CD4-positive, alpha-beta memory T cell (primary cell): ENCODE measurements around the gene JMJD4. TPM values are rescaled to one million over a fixed set of nuclear protein-coding genes. Genes with fewer than 3 reads are reported as not detected.

ENCODE experiments used
- CTCF ChIA-PET: fragments of 350-600 bp; sonication (Branson Sonifier 250); formaldehyde crosslinking; loops from one replicate; lab custom pipeline; 2021; ENCODE audit warnings: inconsistent platforms; ENCODE audit not compliant: partially characterized antibody; lab: Charles Lee
- POLR2A ChIA-PET: fragments of 350-600 bp; sonication (Branson Sonifier 250); formaldehyde crosslinking; loops from one replicate; lab custom pipeline; 2021; ENCODE audit not compliant: partially characterized antibody; lab: Charles Lee
- DNase-seq, 5 donors: peaks; one replicate each; pipeline versions ENCODE4 v3.0.0 to v3.0.0-alpha.2; 2020 to 2022; ENCODE audit warnings: mixed read lengths in 1 of 5
- H3K27ac ChIP-seq: one replicate; pipeline ENCODE4 v1.7.0; 2013; ENCODE audit warnings: low read depth, low read length
- H3K27me3 ChIP-seq: 2 replicates; pipeline ENCODE4 v1.7.0; 2013; ENCODE audit warnings: mild to moderate bottlenecking, low read length, moderate library complexity; ENCODE audit not compliant: insufficient read depth
- H3K36me3 ChIP-seq: 2 replicates; pipeline ENCODE4 v1.7.0; 2013; ENCODE audit warnings: mild to moderate bottlenecking, low read length, moderate library complexity; ENCODE audit not compliant: insufficient read depth
- H3K4me1 ChIP-seq: 2 replicates; pipeline ENCODE4 v1.7.0; 2013; ENCODE audit warnings: mild to moderate bottlenecking, low read length, moderate library complexity; ENCODE audit not compliant: insufficient read depth
- H3K4me3 ChIP-seq, 2 donors: one replicate each; pipeline ENCODE4 v1.7.0; 2013; ENCODE audit warnings: low read length in 2 of 2, mild to moderate bottlenecking in 1 of 2
- H3K9me3 ChIP-seq, 2 donors: one replicate each; pipeline ENCODE4 v1.7.0; 2013; ENCODE audit warnings: low read length in 2 of 2, control low read depth in 1 of 2; ENCODE audit not compliant: control insufficient read depth in 1 of 2
- H3K27ac Mint-ChIP-seq, 7 donors: one replicate each; pipeline ENCODE4 v1.8.0; 2020 to 2021; ENCODE audit warnings: mixed read lengths in 7 of 7, mild to moderate bottlenecking in 6 of 7, inconsistent platforms in 3 of 7, moderate library complexity in 3 of 7
- H3K27me3 Mint-ChIP-seq, 2 donors: one replicate each; pipeline ENCODE4 v1.8.0; 2020 to 2021; ENCODE audit warnings: mixed read lengths in 2 of 2
- H3K36me3 Mint-ChIP-seq, 2 donors: one replicate each; pipeline ENCODE4 v1.8.0; 2020 to 2021; ENCODE audit warnings: mixed read lengths in 2 of 2, inconsistent platforms in 1 of 2, mild to moderate bottlenecking in 1 of 2
- H3K4me1 Mint-ChIP-seq, 4 donors: one replicate each; pipeline ENCODE4 v1.8.0; 2020 to 2021; ENCODE audit warnings: mixed read lengths in 4 of 4, mild to moderate bottlenecking in 1 of 4
- H3K4me3 Mint-ChIP-seq, 8 donors: one replicate each; pipeline ENCODE4 v1.8.0; 2020 to 2021; ENCODE audit warnings: mixed read lengths in 8 of 8, mild to moderate bottlenecking in 7 of 8, moderate library complexity in 6 of 8, inconsistent platforms in 3 of 8
- H3K9me3 Mint-ChIP-seq, 8 donors: one replicate each; pipeline ENCODE4 v1.8.0; 2020 to 2021; ENCODE audit warnings: mixed read lengths in 8 of 8, mild to moderate bottlenecking in 5 of 8, inconsistent platforms in 3 of 8, moderate library complexity in 1 of 8
- intact Hi-C: fragments of 100-400 bp; cut with micrococcal nuclease; formaldehyde crosslinking; loops from one replicate; pipeline ENCODE4 v1.15.1; 2023
- polyA plus RNA-seq, 2 donors: library from polyadenylated mRNA; unstranded; fragments of 300-500 nt; fragmentation: Illumina TruSeq; gene quantifications; one replicate each; pipeline ENCODE4 v1.2.3, GENCODE V29; 2021
- total RNA-seq, 2 experiments: library from RNA; stranded (reverse); gene quantifications; one replicate each; pipeline ENCODE4 v1.2.3, GENCODE V29; 2021

JMJD4 gene
- total and polyA plus RNA-seq, 4 experiments from 2014 or later: 22.6 to 34.1 (median 29.7) TPM

GRCh38 chr1:227729144-227729880 lies 5.8 kb downstream of the JMJD4 start:
- Histone ChIP-seq H3K9me3 (no peaks in the 10 kb centered on the region), H3K27me3 (no peaks in the 10 kb centered on the region), H3K4me3 (peak overlapping the region; percentile 42 to 47), H3K27ac (no peak overlapping the region), H3K4me1 (peaks cover 28% of the 10 kb centered on the region), H3K36me3 (peaks cover 10% of the 10 kb centered on the region)
- peaks cover 0 to 6% of the 10 kb centered on the region in 2 donors for H3K36me3 Mint-ChIP-seq
- ChIA-PET CTCF (interaction anchor here (1.7 kb wide), 3 partner anchors 36 to 217 kb away, joined by 3 to 4 read pairs (median 4); no protein-coding TSS in a partner anchor), POLR2A (interaction anchor here (0.9 to 1.5 kb wide), 4 partner anchors 29 to 58 kb away, joined by 3 to 5 read pairs (median 4); no protein-coding TSS in a partner anchor)
- peaks cover 0 to 3% (median 0%) of the 10 kb centered on the region in 8 donors for H3K9me3 Mint-ChIP-seq
- intact Hi-C loops: no loop called here
- H3K4me1 Mint-ChIP-seq: peaks cover 17 to 45% (median 28%) of the 10 kb centered on the region in 4 donors
- DNase-seq: no peak
- H3K27ac Mint-ChIP-seq: peak overlapping the region in 6 of 7 donors; percentile 61 to 91 (median 82)
- H3K27me3 Mint-ChIP-seq: no peaks in the 10 kb centered on the region
- peak overlapping the region; percentile 71 to 91 (median 85) for H3K4me3 Mint-ChIP-seq

DNA sequence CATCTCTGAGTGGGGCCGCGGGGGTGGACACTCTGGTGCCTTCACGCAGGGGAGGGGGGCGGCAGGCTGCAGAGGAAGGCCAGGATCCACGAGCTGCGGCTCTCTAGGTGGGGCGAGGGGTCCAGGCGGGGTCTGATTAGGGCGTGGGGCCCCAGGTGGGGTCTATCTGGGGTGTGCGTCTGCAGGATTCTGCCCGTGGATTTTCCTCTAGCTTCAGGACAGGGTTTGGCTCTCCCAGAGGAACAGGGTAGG lies 6.3 kb downstream of the JMJD4 start:
- peaks cover 0 to 5% of the 10 kb centered on the region in 2 donors for H3K36me3 Mint-ChIP-seq
- Histone ChIP-seq H3K9me3 (no peaks in the 10 kb centered on the region), H3K4me1 (peaks cover 24% of the 10 kb centered on the region), H3K36me3 (peaks cover 10% of the 10 kb centered on the region), H3K27me3 (no peaks in the 10 kb centered on the region), H3K27ac (no peak overlapping the region), H3K4me3 (peak overlapping the region; percentile 42 to 47)
- ChIA-PET POLR2A (interaction anchor here (0.9 to 1.0 kb wide), 2 partner anchors 30 to 38 kb away, joined by 3 read pairs; no protein-coding TSS in a partner anchor), CTCF (interaction anchor here (1.7 kb wide), 1 partner anchor 217 kb away, joined by 3 read pairs; no protein-coding TSS in a partner anchor)
- H3K4me1 Mint-ChIP-seq: peaks cover 16 to 40% (median 26%) of the 10 kb centered on the region in 4 donors
- peak overlapping the region; percentile 71 to 91 (median 85) for H3K4me3 Mint-ChIP-seq
- H3K9me3 Mint-ChIP-seq: peaks cover 0 to 8% (median 3%) of the 10 kb centered on the region in 8 donors
- DNase-seq: no peak
- peaks cover 0 to 1% of the 10 kb centered on the region in 2 donors for H3K27me3 Mint-ChIP-seq
- H3K27ac Mint-ChIP-seq: peak overlapping the region; percentile 47 to 91 (median 83)
- intact Hi-C loops: no loop called here

GRCh38 chr1:227728059-227728891 lies 6.8 kb downstream of the JMJD4 start:
- Histone ChIP-seq H3K36me3 (peaks cover 10% of the 10 kb centered on the region), H3K4me1 (peaks cover 18% of the 10 kb centered on the region), H3K27ac (peak overlapping the region; percentile 37), H3K9me3 (no peaks in the 10 kb centered on the region), H3K27me3 (no peaks in the 10 kb centered on the region), H3K4me3 (peak overlapping the region; percentile 42 to 58)
- peak; percentile 38 to 67 (median 41) for DNase-seq
- peaks cover 0 to 6% of the 10 kb centered on the region in 2 donors for H3K36me3 Mint-ChIP-seq
- peak overlapping the region; percentile 47 to 91 (median 83) for H3K27ac Mint-ChIP-seq
- peaks cover 0 to 1% of the 10 kb centered on the region in 2 donors for H3K27me3 Mint-ChIP-seq
- intact Hi-C loops: no loop called here
- ChIA-PET CTCF (interaction anchor here (1.7 kb wide), 1 partner anchor 218 kb away, joined by 3 read pairs; no protein-coding TSS in a partner anchor), POLR2A (interaction anchor here (1.0 kb wide), 1 partner anchor 38 kb away, joined by 3 read pairs; no protein-coding TSS in a partner anchor)
- H3K4me3 Mint-ChIP-seq: peak overlapping the region; percentile 72 to 91 (median 86)
- peaks cover 0 to 13% (median 6%) of the 10 kb centered on the region in 8 donors for H3K9me3 Mint-ChIP-seq
- peaks cover 11 to 35% (median 23%) of the 10 kb centered on the region in 4 donors for H3K4me1 Mint-ChIP-seq

- ChIA-PET POLR2A (interaction anchor here (0.7 kb wide), 1 partner anchor 18 kb away, joined by 3 read pairs; no protein-coding TSS in a partner anchor), CTCF (no interaction called here)
- H3K36me3 ChIP-seq: peaks cover 6% of the 10 kb centered on the region
- H3K4me3 ChIP-seq: no peak overlapping the region
- Mint-ChIP-seq H3K36me3 (peaks cover 4 to 8% of the 10 kb centered on the region in 2 donors), H3K27ac (no peak overlapping the region), H3K4me3 (peak overlapping the region in 6 of 8 donors; percentile 13 to 81 (median 43)), H3K9me3 (peaks cover 0 to 25% (median 18%) of the 10 kb centered on the region in 8 donors), H3K27me3 (peaks cover 0 to 1% of the 10 kb centered on the region in 2 donors), H3K4me1 (peaks cover 11 to 28% (median 21%) of the 10 kb centered on the region in 4 donors)
- H3K27me3 ChIP-seq: no peaks in the 10 kb centered on the region
- no peak overlapping the region for H3K27ac ChIP-seq
- DNase-seq: no peak
- no peaks in the 10 kb centered on the region for H3K9me3 ChIP-seq
- H3K4me1 ChIP-seq: peaks cover 16% of the 10 kb centered on the region
- intact Hi-C loops: no loop called here
These were observed 8.0 kb downstream of the JMJD4 start for GRCh38 chr1:227726924-227727599.

- ChIA-PET CTCF (no interaction called here), POLR2A (no interaction called here)
- Mint-ChIP-seq H3K4me3 (no peak overlapping the region), H3K27me3 (peaks cover 0 to 1% of the 10 kb centered on the region in 2 donors), H3K27ac (no peak overlapping the region), H3K4me1 (peaks cover 11 to 28% (median 21%) of the 10 kb centered on the region in 4 donors), H3K9me3 (peaks cover 0 to 33% (median 25%) of the 10 kb centered on the region in 8 donors), H3K36me3 (peaks cover 8 to 13% of the 10 kb centered on the region in 2 donors)
- H3K4me3 ChIP-seq: no peak overlapping the region
- H3K36me3 ChIP-seq: no peaks in the 10 kb centered on the region
- DNase-seq: no peak
- peaks cover 0 to 5% of the 10 kb centered on the region in 2 donors for H3K9me3 ChIP-seq
- intact Hi-C loops: no loop called here
- peaks cover 16% of the 10 kb centered on the region for H3K4me1 ChIP-seq
- no peak overlapping the region for H3K27ac ChIP-seq
- H3K27me3 ChIP-seq: no peaks in the 10 kb centered on the region
These were observed 8.8 kb downstream of the JMJD4 start for GRCh38 chr1:227726318-227726717.

GRCh38 chr1:227725046-227725445 lies 10.1 kb downstream of the JMJD4 start:
- peaks cover 8 to 22% (median 16%) of the 10 kb centered on the region in 4 donors for H3K4me1 Mint-ChIP-seq
- H3K27ac ChIP-seq: no peak overlapping the region
- peaks cover 0 to 1% of the 10 kb centered on the region in 2 donors for H3K27me3 Mint-ChIP-seq
- no peaks in the 10 kb centered on the region for H3K27me3 ChIP-seq
- ChIA-PET CTCF (no interaction called here), POLR2A (no interaction called here)
- peaks cover 0 to 14% of the 10 kb centered on the region in 2 donors for H3K9me3 ChIP-seq
- H3K4me3 Mint-ChIP-seq: no peak overlapping the region
- no peak overlapping the region for H3K4me3 ChIP-seq
- peaks cover 14% of the 10 kb centered on the region for H3K4me1 ChIP-seq
- intact Hi-C loops: no loop called here
- peaks cover 3 to 45% (median 38%) of the 10 kb centered on the region in 8 donors for H3K9me3 Mint-ChIP-seq
- no peaks in the 10 kb centered on the region for H3K36me3 ChIP-seq
- DNase-seq: no peak
- H3K36me3 Mint-ChIP-seq: peaks cover 15 to 16% of the 10 kb centered on the region in 2 donors
- H3K27ac Mint-ChIP-seq: no peak overlapping the region
